ENCODE measurements around the gene TTC33.
A peak's percentile ranks its signal among the peaks of the same experiment; 100 is the strongest.

Gene TTC33

DNA sequence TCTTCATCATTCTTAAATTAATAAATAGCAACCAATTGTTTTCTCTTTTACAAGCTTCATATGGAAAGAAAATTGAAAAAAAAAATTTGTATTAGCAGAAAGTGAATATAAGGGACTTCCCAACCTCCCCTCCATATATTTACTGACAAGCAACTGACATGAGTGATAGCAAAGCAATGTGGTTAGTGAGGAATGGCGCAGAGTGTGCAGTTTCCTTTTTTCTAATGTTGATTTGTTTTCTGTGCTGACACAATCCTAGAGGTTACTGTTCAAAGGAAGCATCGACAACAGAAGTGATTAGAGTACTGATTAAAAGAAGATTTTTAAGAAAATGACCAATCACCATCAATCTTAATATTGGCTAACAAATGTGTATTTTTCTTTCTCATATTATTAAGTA, 77.7 kb downstream of the TTC33 start:
- ChIA-PET CTCF (interaction anchor here (0.6 kb wide), 2 partner anchors 8 to 318 kb away, joined by 3 read pairs; no protein-coding TSS in a partner anchor), POLR2A (ENCODE audit: low non-redundant PET) (no interaction called here)
- no peak overlapping the region for H3K27ac ChIP-seq
- TF ChIP-seq, protein P1, sequence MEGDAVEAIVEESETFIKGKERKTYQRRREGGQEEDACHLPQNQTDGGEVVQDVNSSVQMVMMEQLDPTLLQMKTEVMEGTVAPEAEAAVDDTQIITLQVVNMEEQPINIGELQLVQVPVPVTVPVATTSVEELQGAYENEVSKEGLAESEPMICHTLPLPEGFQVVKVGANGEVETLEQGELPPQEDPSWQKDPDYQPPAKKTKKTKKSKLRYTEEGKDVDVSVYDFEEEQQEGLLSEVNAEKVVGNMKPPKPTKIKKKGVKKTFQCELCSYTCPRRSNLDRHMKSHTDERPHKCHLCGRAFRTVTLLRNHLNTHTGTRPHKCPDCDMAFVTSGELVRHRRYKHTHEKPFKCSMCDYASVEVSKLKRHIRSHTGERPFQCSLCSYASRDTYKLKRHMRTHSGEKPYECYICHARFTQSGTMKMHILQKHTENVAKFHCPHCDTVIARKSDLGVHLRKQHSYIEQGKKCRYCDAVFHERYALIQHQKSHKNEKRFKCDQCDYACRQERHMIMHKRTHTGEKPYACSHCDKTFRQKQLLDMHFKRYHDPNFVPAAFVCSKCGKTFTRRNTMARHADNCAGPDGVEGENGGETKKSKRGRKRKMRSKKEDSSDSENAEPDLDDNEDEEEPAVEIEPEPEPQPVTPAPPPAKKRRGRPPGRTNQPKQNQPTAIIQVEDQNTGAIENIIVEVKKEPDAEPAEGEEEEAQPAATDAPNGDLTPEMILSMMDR (conservative IDR thresholded peaks at IDR 0.05; ENCODE audit: low read depth), result no peak
- no peak for DNase-seq (ENCODE audit: low spot score)

DNA sequence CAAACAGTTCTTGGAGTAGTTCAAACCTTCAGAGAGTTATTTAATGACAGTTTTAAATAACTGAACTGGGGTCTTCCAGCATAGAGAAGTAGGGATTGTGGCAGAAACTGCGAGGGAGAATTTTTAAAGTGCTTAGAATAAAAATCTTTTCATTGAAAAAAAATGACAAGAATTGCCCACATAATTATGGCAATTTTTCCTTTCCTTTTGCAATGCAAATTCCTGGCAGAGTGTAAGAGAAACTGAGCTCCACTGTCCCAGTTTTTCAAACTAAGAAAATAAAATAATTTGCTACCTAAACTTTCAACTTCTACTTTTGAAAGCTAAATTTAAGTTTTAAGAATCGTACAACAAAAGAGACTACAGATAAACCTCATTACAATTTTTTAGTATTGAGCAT, 78.3 kb downstream of the TTC33 start:
- ChIA-PET POLR2A (ENCODE audit: low non-redundant PET) (no interaction called here), CTCF (no interaction called here)
- TF ChIP-seq, protein P1 (conservative IDR thresholded peaks at IDR 0.05; ENCODE audit: low read depth), result no peak

DNA sequence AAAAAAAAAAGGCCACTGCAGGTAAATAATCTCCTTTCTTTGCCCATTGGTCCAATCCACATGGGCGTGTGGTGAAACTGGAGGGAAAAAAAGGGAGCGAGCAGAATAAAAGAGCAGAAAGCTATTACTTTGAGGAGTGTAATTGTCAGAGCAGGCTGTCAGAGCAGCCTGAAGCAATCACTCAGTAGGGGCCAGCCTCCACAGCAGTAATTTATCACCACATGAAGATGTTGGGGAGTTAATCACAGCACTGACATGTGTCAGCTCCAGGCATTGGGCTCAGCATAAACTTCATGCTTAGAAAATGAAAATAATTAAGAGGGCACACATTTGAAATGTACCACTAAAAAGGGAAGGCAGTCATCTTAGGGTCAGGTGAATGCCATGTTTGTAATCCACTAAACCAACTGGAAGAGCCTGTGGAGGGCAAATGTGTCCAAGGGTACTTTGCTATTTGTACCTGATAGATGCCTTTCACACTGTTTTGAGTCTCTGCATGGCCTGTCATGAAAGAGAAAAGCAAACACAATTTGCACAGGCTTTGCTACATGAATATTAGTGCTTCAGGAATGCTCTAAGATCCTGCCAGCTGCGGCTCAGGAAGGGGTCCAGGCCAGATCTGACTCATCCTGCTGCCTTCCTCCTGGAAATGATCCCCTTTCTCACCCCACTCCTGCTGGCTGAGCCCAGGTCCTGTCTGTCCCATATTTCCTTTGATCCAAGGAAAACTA, 79.0 kb downstream of the TTC33 start:
- CTCF ChIA-PET, result interaction anchor here (0.6 to 0.7 kb wide), 2 partner anchors 85 to 105 kb away, joined by 3 read pairs; no protein-coding TSS in a partner anchor
- POLR2A ChIA-PET (ENCODE audit: low non-redundant PET), result no interaction called here
- TF ChIP-seq, protein P1 (conservative IDR thresholded peaks at IDR 0.05; ENCODE audit: low read depth), result no peak
- H3K27ac ChIP-seq, result peak overlapping the region; percentile 86
- peak; percentile 70 for DNase-seq (ENCODE audit: low spot score)

More for the DNA sequence above, 78.3 kb downstream of the TTC33 start:
- peak overlapping the region; percentile 86 for H3K27ac ChIP-seq
- DNase-seq (ENCODE audit: low spot score), result no peak

DNA sequence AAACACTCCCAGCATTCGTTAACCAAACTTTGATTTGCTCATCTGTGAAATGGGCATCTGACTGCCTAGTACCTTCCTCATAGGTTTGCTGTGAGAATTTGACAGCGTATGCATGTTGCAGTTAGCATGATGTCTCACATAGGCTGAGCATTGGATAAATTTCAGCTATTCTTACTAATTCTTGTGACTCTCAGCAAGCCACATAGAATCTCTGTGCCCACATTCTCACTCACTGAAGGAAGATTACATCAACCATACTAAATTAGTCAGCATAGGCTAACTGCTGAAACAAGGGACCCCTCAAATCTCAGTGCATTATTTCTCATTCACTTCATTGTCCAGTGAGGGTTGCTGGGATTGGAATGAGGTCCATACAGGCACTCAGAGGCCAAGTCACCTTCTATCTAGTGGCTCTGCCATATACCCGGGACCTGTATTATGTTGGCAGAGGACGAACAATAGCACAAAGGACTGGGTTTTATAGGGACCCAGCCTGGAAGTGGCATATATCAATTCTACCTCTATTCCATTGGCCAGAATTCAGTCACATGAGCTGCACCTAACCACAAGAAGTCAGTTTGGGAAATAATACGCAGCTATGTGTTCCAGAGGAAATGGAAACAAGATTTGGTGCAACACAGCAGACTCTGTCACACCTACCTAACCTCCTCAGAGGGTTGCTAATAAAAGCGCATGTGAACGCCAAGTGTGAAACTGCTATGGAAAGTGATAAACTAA, 80.2 kb downstream of the TTC33 start:
- ChIA-PET POLR2A (ENCODE audit: low non-redundant PET) (no interaction called here), CTCF (no interaction called here)
- TF ChIP-seq, protein P1 (conservative IDR thresholded peaks at IDR 0.05; ENCODE audit: low read depth), result no peak
- no peak for DNase-seq (ENCODE audit: low spot score)
- peak overlapping the region; percentile 86 for H3K27ac ChIP-seq

DNA sequence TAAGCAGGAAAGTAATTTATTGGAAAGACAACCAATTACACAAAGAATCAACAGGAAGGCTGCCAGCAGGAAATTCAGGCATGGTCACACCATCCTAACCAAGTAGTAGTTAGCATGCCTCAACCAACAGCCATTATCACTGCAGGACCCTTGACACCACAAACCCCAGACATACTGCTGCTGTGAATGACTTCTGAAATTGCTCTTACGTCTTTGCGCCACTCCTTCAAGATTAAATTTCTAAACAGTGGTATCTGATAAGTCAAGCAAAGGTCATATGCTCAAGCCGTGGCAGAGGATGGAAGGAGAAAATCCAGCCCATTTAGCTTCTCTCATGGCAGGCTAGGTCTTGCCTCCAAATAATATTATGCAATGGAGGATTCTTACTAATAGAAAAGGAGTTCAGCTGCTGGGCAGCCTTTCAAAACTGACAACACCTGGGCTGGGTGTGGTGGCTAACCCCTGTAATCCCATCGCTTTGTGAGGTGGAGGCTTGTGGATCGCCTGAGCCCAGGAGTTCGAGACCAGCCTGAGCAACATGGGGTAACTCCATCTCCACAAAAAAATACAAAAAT, 81.0 kb downstream of the TTC33 start:
- ChIA-PET POLR2A (ENCODE audit: low non-redundant PET) (no interaction called here), CTCF (no interaction called here)
- H3K27ac ChIP-seq, result peak overlapping the region; percentile 79
- TF ChIP-seq, protein P1 (conservative IDR thresholded peaks at IDR 0.05; ENCODE audit: low read depth), result no peak
- peak; percentile 66 for DNase-seq (ENCODE audit: low spot score)

DNA sequence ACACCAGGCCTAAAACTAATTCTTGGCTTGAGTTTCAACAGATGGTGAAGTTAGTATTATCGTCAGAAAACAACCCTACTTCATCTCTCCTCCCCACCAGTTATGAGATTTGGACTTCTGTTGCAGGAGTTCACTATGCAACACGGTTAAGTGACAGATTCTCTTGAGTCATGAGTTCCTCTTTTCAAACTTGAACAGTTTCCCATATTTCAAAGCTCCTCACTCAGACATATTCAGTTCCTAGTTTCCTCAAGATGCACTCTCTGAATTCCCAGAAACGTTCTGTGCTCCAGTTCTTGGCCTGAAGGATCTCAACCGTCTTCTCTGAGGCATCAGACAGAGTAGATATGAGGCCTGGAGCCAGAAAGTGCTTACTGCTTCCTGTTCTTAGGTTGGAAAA, 83.3 kb downstream of the TTC33 start:
- ChIA-PET POLR2A (ENCODE audit: low non-redundant PET) (no interaction called here), CTCF (interaction anchor here (0.7 kb wide), 2 partner anchors 11 to 62 kb away, joined by 3 read pairs; no protein-coding TSS in a partner anchor)
- no peak overlapping the region for H3K27ac ChIP-seq
- TF ChIP-seq, protein P1 (conservative IDR thresholded peaks at IDR 0.05; ENCODE audit: low read depth), result no peak
- DNase-seq (ENCODE audit: low spot score), result no peak

Data from RWPE1 (cell line).